Dermis microvascular lymphatic vessel endothelial cell (primary cell): Measurements from ENCODE around the gene PHF8. TPM values are rescaled to one million over a fixed set of nuclear protein-coding genes. Genes with fewer than 3 reads are reported as not detected.

Experiments
- DNase-seq, 2 donors: peaks; one replicate each; pipeline versions ENCODE4 v3.0.0 to v3.0.0-alpha.2; 2010; ENCODE audit warnings: low read depth in 2 of 2
- total RNA-seq: library from RNA; depleted of rRNA; stranded (reverse); fragments of >200 nt; gene quantifications from 2 replicates; pipeline ENCODE4 v1.2.1, GENCODE V29; 2014

The PHF8 gene
- total RNA-seq, 1 donor from 2014 or later = 11.8 TPM

GRCh38 chrX:54024350-54024749 lies 19.9 kb downstream of the PHF8 start:
- no peak for DNase-seq

DNA sequence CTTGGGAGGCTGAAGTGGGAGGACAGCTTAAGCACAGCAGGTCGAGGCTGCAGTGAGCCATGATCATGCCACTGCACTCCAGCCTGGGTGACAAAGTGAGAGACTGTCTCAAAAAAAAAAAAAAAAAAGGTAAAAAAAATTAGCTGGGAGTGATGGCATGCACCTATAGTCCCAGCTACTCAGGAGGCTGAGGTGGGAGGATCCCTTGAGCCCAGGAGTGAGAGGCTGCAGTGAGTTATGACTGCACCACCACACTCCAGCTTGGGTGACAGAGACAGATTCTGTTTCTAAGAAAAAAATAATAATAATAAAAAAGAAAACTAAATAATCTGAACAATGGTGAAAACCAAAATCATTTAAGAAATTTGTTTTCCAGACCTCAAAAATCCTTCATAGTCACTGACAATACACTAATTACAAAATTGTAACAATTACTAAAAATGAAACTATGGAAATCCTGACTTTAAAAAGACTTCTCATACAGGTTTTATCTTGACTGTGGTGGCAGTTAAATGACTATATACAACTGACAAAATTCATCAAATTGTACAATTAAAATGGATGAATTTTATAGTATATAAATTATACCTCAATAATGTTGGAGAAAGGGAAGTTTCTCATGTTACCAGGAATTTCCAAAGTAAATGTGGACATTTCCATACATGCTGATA lies 31.3 kb downstream of the PHF8 start:
- no peak for DNase-seq

GRCh38 chrX:54007682-54008081 lies 36.6 kb downstream of the PHF8 start:
- DNase-seq = no peak

GRCh38 chrX:53997724-53998123 lies 46.5 kb downstream of the PHF8 start:
- no peak for DNase-seq

DNA sequence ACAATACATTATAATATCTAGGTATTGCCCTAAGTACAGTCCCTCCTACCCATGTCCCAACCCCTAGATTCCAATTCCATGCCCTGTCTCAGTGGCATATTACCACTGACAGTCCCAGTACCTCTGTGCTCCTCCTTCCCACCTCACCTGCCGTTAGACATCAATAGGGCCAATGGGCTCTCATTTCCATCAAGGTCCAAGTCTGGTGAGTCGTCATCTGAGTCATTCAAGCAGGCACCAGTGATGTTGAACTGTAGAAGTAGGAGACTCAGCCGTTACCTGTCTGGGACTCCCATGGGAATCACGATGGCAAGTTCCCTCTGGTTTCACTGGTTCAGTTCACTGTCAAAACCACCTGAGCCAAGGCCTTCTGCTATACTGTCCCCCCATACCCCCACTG lies 51.7 kb downstream of the PHF8 start:
- no peak for DNase-seq

DNA sequence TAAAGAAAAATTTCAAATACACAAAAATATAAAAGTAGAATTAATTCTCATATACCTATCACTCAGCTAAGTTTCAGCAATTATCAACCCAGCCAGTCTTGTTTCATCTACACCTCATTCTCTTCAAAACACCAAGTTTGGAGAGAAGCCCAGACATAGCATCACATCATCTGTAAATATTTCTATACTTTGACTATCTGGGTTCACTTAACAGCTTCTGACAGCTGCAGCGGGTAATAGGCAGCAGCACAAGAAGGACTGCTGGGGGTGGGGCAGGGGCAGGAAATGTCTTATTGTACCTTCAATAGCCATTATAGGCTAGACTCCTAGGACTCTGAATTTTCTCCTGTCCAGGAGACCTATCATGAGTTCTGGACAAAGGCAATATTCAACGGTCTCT lies 54.1 kb downstream of the PHF8 start:
- no peak for DNase-seq

- DNase-seq = no peak
These were observed 59.4 kb downstream of the PHF8 start for GRCh38 chrX:53984895-53985294.

DNA sequence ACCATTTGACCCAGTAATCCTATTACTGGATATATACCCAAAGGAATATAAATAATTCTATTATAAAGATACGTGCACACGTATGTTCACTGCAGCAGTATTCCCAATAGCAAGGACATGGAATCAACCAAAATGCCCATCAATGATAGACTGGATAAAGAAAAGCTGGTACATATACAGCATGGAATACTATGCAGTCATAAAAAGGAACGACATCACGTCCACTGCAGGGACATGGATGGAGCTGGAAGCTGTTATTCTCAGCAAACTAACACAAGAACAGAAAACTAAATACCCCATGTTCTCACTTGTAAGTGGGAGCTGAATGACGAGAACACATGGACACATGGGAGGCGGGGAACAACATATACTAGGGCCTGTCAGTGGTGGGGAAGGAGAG lies 69.7 kb downstream of the PHF8 start:
- DNase-seq = no peak

DNA sequence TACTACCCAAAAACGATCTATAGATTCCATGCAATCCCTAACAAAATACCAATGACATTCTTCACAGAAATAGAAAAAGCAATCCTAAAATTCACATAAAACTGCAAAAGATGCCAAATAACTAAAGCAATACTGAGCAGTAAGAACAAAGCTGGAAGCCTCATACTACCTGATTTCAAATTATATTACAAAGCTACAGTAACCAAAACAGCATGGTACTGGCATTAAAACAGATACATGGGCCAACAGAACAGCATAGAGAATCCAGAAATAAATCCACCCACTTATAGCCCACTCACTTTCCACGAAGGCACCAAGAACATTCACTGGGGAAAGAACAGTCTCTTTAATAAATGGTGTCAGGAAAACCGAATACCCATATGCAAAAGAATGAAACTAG lies 74.7 kb downstream of the PHF8 start:
- DNase-seq = no peak

DNA sequence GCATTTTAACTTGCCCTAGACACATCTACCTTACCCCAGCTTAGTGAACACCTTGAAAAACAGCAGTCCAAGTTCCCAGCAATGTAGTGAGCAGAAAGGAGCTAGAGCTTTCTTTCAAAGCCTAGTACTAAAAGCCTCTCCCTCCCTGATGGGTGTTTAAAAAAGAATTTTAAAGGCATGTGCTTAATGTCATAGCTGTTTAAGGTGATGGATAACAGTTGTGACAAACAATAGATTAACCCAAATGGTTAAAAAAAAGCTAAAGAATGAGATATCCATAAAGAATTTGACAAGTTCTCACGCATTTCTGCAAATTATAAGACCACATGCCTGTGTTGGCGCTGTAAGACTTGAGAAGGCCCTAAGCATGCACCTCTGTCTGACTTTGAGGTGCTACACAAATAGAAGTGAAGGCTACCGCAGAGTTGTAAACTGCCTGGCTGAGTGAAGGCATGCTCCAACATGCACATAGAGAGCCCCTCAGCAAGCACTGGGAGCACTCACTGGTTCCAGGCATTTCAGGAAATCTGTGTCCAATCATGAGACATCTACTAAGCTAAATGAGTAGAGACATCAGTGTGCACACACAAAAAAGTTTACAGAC lies 94.0 kb downstream of the PHF8 start:
- no peak for DNase-seq

GRCh38 chrX:53940180-53940579 lies 104.1 kb downstream of the PHF8 start:
- DNase-seq = no peak

DNA sequence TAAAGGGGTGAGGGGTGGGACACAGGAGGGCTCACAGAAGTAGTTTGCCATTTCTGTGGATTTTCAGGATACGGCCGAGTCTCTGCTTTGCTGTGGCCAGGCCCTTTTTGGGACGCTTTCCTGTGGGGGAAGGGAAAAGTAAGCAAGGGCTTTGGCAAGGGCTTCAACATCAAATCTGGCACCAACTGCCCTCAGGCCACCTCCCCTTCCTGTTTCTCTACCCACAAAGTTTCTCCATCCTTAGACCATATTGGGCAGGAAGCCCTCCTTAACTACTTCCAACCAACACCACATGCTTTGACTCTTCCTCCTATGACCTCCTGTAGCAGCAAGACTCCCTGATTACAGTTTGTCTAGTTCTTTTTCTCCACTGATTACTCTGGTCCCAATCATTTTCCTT lies 105.1 kb downstream of the PHF8 start:
- no peak for DNase-seq

DNA sequence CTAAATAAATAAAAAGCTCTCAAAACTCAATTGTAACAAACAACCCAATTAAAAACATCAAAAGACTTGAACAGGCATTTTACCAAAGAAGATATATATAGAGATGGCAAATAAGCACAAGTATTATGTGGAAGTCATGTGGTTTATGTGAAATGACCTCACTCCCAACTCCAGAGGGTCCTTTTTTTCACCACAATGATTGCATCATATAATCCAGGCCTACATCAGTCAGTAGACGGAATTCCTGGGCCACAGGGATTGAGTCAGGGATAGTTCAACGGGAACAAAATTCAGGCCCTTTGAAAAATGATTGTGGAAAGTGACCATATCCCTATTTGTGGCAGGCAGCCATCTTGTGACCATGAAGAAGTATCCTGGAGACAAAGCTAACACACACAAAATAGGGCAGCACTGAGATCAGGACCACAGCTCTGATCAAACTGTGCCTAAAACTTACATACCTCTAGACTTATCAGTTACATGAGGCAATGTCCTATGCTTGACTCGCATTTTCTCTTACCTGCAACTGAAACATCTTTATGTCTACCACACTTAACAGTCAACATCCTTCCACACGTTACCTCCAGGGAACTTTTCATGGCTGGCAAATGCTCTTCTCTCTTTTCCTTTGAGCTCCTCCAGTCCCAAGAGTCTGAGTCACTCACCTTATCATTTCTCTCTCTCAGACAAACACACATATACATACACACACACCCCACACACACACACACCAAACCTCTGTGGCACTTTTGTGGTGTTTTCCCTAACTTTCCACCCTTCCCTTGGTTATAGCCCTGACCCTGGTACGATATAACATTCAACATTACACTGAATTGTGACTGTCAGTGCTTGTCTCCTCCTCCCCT lies 113.5 kb downstream of the PHF8 start:
- DNase-seq = no peak

DNA sequence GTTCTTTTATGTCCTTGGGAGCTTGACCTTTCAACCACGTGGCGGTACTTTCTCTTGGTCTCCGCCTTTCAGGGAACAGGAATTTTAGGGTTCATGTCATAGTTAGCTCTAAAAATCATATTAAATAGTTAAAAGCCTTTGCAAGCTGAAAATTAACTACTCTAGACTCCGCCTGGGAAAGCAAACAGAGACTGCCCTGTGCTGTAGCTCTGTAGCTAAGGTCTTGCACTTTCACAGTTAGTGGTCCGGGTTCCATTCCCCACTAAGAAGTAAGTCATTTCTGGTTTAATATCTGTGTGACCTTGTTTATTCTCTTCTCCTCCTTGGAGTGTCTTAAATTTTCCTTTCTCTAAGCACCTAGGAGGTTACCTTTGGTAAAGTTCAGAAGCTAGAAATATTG lies 118.2 kb downstream of the PHF8 start:
- DNase-seq = no peak

DNA sequence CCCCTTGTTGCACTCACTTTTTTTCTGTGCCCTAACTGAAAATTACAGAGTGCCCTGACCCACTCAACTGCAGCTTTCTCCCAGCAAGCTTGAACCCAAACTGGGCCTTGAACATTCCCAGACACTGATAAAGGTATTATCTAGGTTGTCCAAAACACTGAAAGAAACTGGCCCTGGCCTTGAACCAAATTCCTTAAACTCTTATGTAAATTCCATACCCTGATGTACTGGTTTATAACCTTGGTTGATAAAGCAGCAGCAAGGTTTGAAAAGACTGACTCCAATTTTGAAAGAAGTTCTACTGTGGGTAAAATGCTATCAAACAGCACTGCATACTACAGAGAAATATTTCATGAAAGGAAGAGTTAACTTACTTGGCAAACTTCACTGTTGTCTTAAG lies 125.6 kb downstream of the PHF8 start:
- no peak for DNase-seq

DNA sequence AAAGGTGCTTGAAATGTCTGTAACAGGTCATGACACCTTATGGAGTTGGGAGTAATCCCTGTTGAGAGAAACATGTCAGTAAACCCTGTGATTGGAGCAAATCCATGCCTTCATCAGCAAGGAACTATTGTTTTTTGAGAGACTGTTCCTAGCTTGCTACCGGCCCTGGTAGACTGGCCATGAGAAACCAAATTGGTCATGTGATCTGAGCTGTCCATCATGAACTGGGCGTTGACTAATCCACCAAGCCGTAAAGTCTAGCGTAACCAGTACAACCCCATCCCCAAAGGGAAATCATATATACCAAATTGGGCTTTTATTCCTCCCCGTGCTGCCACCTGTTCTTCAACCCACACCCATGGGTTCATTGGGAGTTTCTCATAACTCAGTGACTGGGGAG lies 143.7 kb downstream of the PHF8 start:
- no peak for DNase-seq

DNA sequence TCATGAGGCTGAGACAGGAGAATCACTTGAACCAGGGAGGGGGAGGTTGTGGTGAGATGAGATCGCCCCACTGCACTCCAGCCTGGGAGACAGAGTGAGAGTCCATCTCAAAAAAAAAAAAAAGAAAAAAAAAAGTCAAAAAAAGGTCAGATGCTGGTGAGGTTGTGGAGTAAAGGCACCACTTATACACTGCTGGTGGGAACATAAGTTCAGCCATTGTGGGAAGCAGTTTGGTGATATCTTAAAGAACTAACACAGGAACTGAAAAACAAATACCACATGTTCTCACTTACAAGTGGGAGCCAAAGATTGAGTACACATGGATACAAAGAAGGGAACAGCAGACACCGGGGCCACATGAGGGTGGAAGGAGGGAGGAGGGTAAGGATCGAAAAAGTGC lies 149.0 kb downstream of the PHF8 start:
- DNase-seq = no peak

Other genes starting within 250 kb of the PHF8 start
- gene FAM120C, start 138.8 kb upstream of the PHF8 start, total RNA-seq = 2.4 and 4.6 TPM in 2 replicates